Tibial artery (tissue), 4 donors: Measurements from ENCODE around the gene TOR4A.

ENCODE experiments used
- DNase-seq, 2 donors: peaks; one replicate each; pipeline ENCODE4 v3.0.0-alpha.2; 2019
- H3K27ac ChIP-seq, 2 donors: fragments of 200-600 bp; sonication (generic) in 1 of 2; 1 replicate in 1 of 2; 2 replicates in 1 of 2; pipeline ENCODE4 v1.5.1; 2018 to 2019; ENCODE audit warnings: mild to moderate bottlenecking in 1 of 2
- H3K27me3 ChIP-seq, 2 donors: fragments of 200-600 bp; sonication (generic) in 1 of 2; one replicate each; pipeline versions ENCODE4 v1.5.1 to v1.6.0; 2016 to 2019
- H3K36me3 ChIP-seq, 3 donors: fragments of 200-600 bp; sonication (generic) in 2 of 3; one replicate each; pipeline ENCODE4 v1.5.1; 2016 to 2019; ENCODE audit warnings: mild to moderate bottlenecking in 2 of 3
- H3K4me1 ChIP-seq, 4 donors: fragments of 200-600 bp; sonication (generic) in 2 of 4; 1 replicate in 3 of 4; 2 replicates in 1 of 4; pipeline ENCODE4 v1.5.1; 2016 to 2019
- H3K4me3 ChIP-seq, 2 donors: fragments of 200-600 bp; sonication (generic) in 1 of 2; 1 replicate in 1 of 2; 2 replicates in 1 of 2; pipeline ENCODE4 v1.5.1; 2018 to 2019; ENCODE audit warnings: mild to moderate bottlenecking in 2 of 2
- H3K9me3 ChIP-seq, 3 donors: fragments of 200-600 bp; sonication (generic) in 1 of 3; one replicate each; pipeline ENCODE4 v1.5.1; 2016 to 2019
- CTCF ChIP-seq, 2 experiments: fragments of 200-600 bp in 1 of 2; fragments of 450-650 bp in 1 of 2; IDR thresholded peaks; one replicate each; pipeline ENCODE4 v1.5.1; 2017 to 2019; ENCODE audit warnings: antibody characterized with exemption in 2 of 2, mild to moderate bottlenecking in 1 of 2, moderate library complexity in 1 of 2
- intact Hi-C: fragments of 100-400 bp; cut with DNase I; formaldehyde crosslinking; loops from one replicate; pipeline ENCODE4 v1.15.0; 2023; ENCODE audit warnings: low total_unique reads

The TOR4A gene

GRCh38 chr9:137278721-137279711 lies 1.5 kb downstream of the TOR4A start:
- Histone ChIP-seq H3K4me1 (peaks cover 0 to 40% (median 30%) of the 10 kb centered on the region in 4 donors), H3K9me3 (no peaks in the 10 kb centered on the region), H3K36me3 (peaks cover 0 to 4% (median 0%) of the 10 kb centered on the region in 3 donors), H3K27ac (no peak overlapping the region), H3K4me3 (no peak overlapping the region), H3K27me3 (peaks cover 0 to 61% of the 10 kb centered on the region in 2 donors)
- intact Hi-C loops, result no loop called here
- DNase-seq, result no peak
- TF ChIP-seq CTCF (IDR thresholded peaks at IDR 0.05), result no peak

GRCh38 chr9:137279741-137280473 lies 2.4 kb downstream of the TOR4A start:
- DNase-seq, result no peak
- no peak for TF ChIP-seq CTCF (IDR thresholded peaks at IDR 0.05)
- Histone ChIP-seq H3K9me3 (no peaks in the 10 kb centered on the region), H3K4me1 (peaks cover 0 to 40% (median 30%) of the 10 kb centered on the region in 4 donors), H3K4me3 (no peak overlapping the region), H3K27ac (no peak overlapping the region), H3K36me3 (no peaks in the 10 kb centered on the region), H3K27me3 (peaks cover 0 to 54% of the 10 kb centered on the region in 2 donors)
- intact Hi-C loops, result no loop called here

- no peak for DNase-seq
- Histone ChIP-seq H3K4me1 (peaks cover 0 to 32% (median 27%) of the 10 kb centered on the region in 4 donors), H3K27ac (no peak overlapping the region), H3K36me3 (no peaks in the 10 kb centered on the region), H3K27me3 (peaks cover 0 to 54% of the 10 kb centered on the region in 2 donors), H3K9me3 (no peaks in the 10 kb centered on the region), H3K4me3 (no peak overlapping the region)
- intact Hi-C loops, result no loop called here
- no peak for TF ChIP-seq CTCF (IDR thresholded peaks at IDR 0.05)
Measured at GRCh38 chr9:137280474-137281344, 3.2 kb downstream of the TOR4A start.

- H3K27me3 ChIP-seq, result peaks cover 0 to 52% of the 10 kb centered on the region in 2 donors
- TF ChIP-seq CTCF (IDR thresholded peaks at IDR 0.05), result no peak
- intact Hi-C loops, result no loop called here
- DNase-seq, result no peak
- no peaks in the 10 kb centered on the region for H3K9me3 ChIP-seq
- no peaks in the 10 kb centered on the region for H3K36me3 ChIP-seq
- peaks cover 0 to 24% (median 19%) of the 10 kb centered on the region in 4 donors for H3K4me1 ChIP-seq
- no peak overlapping the region for H3K4me3 ChIP-seq
- H3K27ac ChIP-seq, result no peak overlapping the region
Measured at GRCh38 chr9:137281345-137282116, 4.0 kb downstream of the TOR4A start.
